ENCODE results near the gene MAG. TPM values are rescaled to one million over a fixed set of nuclear protein-coding genes. Genes with fewer than 3 reads are reported as not detected.

MAG gene
- total RNA-seq, 1 donor from 2014 or later, result not detected

DNA sequence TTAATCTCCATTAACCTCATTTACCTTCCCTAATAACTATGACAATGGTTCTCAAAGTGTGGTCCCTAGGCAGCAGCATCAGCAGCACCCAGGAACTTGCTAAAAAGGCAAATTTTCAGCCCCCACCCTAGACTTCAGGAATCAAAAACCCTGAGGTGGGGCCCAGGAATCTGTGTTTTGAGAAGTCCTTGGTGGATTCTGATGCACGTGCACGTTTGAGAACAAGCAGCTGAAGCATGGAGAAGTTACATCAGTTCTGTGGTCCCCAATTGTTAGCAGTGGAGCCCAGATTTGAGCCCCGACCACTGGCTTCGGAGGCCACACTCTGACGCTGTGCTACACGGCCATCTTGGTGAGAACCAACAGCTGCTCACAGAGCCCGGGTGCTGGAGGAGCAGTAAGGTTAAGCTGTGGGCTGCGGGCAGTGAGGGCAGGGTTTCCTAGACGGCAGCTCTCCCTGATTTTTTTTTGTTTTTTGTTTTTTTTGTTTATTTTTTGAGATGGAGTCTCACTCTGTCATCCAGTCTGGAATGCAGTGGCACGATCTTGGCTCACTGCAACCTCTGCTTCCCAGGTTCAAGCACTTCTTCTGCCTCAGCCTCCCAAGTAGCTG is 23.0 kb downstream of the MAG start:
- no peak for DNase-seq (ENCODE audit: low spot score)

DNA sequence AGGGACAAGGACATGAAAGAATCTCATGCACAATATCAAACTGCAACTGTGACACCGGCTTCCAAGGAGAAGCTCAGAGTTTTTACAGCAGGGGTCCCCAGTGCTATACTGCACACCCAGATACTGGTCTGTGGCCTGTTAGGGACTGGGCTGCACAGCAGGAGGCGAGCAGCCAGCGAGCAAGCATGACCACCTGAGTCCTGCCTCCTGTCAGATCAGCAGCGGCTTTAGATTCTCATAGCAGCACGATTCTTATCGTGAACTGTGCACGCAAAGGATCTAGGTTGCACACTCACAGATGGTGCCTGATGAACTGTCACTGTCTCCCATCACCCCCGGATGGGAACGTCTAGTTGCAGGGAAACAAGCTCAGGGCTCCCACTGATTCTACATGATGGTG is 23.9 kb downstream of the MAG start:
- no peak for DNase-seq (ENCODE audit: low spot score)

- DNase-seq (ENCODE audit: low spot score), result no peak
Measured at GRCh38 chr19:35316560-35316959, 24.6 kb downstream of the MAG start.

GRCh38 chr19:35317464-35318043 is 25.6 kb downstream of the MAG start:
- no peak for DNase-seq (ENCODE audit: low spot score)

DNA sequence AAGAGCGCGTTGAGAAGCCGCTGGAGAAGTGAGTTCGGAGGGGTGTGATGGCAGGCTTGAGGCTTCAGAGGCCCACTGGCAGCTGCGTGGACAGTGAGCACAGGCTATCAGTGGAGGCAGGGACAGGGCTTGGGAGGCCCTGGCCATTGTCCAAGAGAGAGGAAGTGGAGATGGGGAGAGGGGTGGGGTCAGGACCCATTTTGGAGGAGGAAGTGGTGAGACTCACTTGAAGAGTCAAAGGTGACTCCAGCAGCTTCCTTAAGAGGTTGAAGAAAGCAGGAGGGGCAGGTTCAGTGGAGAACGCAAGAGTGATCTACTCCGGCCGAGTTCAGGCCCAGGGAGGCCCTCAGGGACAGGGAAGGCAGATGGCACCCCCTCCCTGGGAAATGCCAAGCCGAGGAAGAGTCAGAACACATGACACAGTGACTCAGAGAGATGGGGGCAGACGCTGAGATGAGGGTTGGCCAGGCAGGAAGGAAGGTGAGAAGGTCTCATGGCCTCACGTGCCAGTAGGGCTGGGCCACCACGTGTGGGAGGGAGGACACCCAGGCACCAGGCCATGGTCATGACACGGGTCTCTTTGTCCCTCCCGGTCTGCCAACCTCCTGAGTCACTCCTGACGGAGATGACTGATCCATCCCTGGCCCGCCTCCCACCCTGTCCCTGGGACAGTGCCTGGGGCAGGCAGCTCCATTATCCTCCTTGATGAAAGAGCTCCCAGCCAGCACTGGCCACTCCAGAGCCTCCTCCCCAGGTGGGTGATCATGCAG is 26.9 kb downstream of the MAG start:
- no peak for DNase-seq (ENCODE audit: low spot score)

DNA sequence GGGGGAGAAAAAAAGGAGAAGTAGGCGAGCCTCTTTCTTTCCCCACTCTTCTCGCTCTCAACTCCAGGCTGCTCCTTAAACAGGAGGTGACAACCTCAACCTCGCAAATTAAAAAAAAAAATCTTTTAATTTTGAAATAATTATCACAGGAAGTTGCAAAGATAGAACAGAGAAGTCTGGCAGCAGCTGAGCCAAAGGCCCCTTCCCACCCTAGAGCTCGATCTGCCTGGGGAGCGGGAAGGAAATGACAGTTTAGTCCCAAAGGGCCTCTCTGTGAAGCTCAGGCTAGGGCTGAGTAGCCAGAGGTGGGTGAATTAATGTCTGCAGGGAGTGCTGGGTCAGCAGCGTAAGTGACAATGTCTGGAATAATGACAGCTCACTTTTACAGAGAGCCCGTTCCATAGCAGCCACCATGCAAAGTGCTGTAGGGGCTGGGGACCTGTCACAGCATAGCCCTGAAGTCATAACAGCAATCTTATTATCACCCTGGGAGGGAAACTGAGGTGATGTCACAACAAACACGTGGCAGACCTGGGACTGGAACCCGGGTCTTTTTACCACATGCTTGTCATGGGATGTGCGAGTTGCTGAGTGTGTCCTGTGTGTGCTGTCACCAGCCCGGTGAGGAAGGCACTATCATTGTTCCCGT is 28.2 kb downstream of the MAG start:
- no peak for DNase-seq (ENCODE audit: low spot score)

DNA sequence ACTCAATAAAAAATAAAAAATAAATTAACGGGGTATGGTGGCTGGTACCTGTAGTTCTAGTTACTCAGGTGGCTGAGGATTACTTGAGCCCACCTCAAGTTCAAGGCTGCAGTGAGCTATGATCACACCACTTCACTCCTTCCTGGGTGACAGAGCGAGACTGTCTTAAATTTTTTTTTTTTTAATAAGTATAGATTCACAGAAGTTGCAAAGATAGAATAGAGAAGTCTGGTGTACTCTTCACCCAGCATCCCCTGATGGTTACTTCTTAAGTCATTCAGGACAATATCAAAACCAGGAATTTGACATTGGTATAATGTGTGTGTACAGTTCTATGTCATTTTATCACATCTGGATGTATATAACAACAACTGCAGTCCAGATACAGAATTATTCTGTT is 29.3 kb downstream of the MAG start:
- DNase-seq (ENCODE audit: low spot score), result no peak

DNA sequence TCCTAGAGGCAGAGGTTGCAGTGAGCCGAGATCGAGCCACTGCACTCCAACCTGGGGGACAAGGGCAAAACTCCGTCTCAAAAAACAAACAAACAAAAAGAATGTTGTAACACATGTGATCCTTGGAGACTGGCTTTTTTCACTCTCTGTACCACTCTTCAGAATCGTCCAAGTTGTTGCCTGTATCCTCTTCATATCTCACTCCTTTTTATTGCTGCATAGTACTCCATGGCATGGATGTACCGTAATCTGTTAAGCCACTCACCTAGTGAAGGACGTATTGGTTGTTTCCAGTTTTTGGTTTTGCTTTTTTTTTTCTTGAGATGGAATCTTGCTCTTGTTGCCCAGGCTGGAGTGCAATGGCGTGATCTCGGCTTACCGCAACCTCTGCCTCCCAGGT is 30.1 kb downstream of the MAG start:
- no peak for DNase-seq (ENCODE audit: low spot score)

DNA sequence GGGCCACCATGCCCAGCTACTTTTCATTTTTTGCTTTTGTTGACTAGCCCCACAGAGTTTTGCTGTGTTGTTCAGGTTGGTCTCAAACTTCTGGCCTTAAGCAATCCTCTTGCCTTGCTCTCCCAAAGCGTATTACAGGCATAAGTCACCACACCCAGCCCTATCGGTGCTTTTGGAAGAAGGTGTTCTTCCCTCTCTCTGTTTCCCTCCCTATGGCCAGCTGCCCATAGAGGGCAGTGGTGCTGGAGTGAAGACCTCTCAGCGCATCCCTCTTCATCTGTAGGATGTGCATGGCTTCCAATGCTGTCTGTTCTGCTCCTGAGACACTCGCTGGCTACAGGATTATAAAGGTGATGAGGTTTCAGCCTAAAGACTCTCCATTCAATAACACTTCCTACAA is 35.7 kb downstream of the MAG start:
- no peak for DNase-seq (ENCODE audit: low spot score)

DNA sequence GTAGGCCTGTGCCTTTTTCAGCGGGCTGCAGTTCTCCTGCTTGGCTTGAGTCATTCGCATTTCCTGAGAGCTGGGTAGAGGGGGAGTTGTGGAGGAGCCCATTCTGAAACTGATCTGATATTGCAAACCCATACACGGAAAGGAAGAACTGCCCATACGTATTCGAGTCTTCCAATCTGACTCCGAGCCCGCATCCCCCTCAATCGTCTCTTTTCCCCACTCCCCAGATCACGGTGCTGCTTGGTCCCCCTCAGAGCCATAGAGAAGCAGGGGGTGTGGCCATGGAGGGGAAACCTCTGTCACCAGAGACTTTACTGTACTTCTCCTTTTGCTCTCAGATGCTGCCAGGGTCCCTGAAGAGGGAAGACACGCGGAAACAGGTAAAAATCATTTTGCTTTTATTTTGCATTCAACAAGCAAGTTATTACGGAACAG is 36.9 kb downstream of the MAG start, which contains the start of gene CD22:
TSS of gene CD22 (plus strand) at position 337 of the 435 bp plus-strand sequence. CDS start 2,854 bp downstream, outside the sequence.
- DNase-seq (ENCODE audit: low spot score), result no peak

DNA sequence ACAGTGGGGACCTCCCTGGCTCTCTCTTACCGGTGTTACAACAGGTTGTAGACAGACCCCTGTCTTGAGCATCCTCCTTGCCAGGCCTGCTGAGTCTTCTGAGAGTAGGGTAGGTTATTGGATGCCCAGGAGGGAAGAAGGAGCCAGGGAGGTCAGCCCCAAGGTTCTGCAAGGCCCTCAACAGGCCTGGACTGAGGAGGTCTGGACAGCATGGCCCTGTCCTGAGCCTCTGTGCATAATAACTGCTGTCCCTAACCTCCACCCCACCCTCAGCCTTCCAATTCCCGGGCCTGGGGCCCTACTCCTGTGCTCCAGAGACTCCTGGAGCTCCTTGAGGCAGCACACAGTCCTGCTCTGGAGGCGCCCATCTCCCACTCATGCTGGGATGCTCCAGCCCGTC is 37.4 kb downstream of the MAG start:
- DNase-seq (ENCODE audit: low spot score), result no peak

DNA sequence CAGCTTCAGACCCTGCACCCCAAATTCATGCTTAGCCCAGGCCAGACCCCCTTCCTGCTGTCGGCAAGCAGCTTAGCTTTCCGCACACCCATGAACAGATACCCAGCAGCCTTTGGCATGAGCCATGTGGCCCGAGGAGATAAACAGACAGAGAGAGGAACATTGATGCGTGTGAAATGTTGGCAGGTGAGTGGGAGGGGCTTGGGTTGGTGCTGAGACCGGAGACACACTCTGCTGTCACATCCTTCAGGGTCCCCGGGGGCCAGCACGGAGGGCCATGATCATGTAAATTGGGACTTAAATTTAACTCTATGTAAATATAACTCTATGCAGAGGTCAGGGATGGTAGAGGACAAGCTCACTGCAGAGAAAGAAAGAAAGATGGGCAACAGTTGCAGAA is 38.5 kb downstream of the MAG start:
- no peak for DNase-seq (ENCODE audit: low spot score)

DNA sequence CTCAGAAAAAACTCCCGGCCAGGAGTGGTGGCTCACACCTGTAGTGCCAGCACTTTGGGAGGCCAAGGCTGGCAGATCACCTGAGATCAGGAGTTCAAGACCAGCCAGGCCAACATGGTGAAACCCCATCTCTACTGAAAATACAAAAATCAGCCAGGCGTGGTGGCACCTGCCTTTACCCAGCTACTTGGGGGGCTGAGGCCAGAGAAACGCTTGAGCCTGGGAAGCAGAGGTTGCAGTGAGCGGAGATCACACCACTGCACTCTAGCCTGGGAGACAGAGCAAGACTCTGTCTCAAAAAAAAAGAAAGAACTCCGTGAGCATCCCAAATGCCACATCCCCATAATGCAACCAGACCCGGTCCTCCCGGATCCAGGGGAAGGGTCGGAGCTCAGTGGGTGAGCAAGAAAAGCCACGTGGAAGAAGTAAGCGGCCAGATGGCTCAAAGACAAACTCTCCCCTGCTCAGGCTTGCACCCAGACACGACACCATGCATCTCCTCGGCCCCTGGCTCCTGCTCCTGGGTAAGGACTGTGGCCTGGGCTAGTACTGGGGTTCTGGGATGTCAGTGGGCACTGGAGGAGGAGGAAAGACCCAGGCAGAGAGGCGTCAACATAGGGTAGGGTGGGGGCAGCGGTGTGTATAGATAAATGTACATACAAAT is 39.7 kb downstream of the MAG start:
- DNase-seq (ENCODE audit: low spot score), result no peak

GRCh38 chr19:35332817-35333216 is 40.9 kb downstream of the MAG start:
- no peak for DNase-seq (ENCODE audit: low spot score)

DNA sequence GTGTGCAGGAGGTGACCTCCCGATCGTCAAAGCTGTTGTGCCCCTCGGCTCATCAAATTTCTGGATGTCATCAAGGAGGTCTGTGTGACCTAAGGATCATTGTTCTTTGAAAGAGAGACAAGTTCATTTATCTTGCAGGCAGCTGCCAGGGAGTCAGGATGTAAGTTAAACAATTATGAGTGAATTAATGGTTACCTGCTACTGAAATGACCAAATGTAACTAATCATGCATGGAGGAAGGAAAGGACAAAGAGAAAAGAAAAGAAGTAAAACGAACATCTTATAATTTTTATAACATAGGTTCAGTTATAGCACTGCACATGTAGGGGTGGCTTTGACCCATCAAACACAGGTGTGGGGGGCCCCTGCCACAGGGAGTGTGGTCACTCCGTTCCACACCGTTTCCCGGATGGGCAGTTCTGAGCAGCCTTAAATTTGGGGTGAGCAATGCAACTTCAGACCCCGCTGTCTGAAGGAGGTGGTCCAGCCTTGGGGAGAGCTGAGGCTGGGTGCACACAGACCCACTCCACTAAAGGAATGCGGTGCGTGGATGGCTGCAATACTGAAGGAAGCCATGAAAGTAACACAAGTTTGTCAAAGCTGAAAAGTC is 42.3 kb downstream of the MAG start:
- DNase-seq (ENCODE audit: low spot score), result no peak

DNA sequence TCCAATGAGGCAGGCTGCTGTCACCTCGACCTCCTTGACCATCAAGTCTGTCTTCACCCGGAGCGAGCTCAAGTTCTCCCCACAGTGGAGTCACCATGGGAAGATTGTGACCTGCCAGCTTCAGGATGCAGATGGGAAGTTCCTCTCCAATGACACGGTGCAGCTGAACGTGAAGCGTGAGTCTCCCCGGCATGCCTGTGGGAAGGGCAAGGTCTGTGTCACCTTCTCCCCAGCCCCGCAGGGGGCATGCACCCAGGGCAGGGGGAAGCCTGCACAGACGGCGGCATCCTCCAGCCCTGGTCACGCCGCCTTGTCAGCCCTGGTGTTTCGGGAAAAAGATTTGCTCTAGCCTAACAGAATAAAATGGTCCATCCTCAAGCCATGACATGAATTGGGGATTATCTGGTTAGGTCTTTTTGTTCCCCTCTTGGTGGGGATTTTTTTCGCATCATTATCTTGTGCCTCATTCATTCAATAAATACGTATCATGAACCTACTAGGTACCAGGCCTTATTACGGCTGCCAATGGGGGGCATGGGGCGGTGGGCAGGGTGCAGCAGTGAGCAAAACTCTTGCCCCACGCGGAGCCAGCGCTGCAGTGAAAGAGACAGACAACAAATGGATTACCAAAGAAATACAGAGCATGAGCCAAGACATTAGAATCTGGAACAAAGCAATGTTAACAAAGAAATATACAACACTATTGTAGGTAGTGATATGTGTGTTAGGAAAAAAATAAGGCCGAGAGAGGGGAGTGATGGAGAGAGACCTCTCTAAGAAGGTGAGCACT is 44.4 kb downstream of the MAG start:
- no peak for DNase-seq (ENCODE audit: low spot score)

DNA sequence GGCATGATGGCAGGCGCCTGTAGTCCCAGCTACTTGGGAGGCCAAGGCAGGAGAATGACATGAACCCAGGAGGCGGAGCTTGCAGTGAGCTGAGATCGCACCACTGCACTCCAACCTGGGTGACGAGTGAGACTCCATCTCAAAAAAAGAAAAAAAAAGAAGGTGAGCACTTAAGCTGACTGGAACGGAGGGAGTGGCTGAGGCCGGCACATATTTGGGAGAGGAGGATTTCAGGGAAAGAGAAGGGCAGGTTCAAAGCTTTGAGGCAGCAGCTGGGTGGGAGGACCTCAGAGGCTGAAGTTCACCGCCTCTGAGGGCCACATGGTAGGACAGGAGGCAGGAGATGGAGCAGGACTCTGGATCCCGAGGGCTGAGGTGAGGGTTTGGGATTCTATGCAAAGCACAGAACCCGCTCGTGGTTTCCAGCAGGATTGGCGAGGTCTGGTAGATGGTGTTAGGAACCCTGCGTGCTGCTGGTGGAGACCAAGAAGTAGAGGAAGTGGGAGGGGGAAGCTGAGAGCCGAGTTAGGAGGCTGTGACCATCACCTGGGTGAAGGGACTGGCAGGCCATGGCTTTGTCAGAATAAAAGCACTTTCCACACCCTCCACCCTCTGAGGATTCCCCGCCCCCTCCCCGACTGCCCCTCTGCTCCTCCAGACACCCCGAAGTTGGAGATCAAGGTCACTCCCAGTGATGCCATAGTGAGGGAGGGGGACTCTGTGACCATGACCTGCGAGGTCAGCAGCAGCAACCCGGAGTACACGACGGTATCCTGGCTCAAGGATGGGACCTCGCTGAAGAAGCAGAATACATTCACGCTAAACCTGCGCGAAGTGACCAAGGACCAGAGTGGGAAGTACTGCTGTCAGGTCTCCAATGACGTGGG is 45.4 kb downstream of the MAG start:
- DNase-seq (ENCODE audit: low spot score), result no peak

GRCh38 chr19:35337984-35338296 is 46.0 kb downstream of the MAG start:
- no peak for DNase-seq (ENCODE audit: low spot score)

GRCh38 chr19:35340431-35340830 is 48.5 kb downstream of the MAG start:
- DNase-seq (ENCODE audit: low spot score), result no peak

DNA sequence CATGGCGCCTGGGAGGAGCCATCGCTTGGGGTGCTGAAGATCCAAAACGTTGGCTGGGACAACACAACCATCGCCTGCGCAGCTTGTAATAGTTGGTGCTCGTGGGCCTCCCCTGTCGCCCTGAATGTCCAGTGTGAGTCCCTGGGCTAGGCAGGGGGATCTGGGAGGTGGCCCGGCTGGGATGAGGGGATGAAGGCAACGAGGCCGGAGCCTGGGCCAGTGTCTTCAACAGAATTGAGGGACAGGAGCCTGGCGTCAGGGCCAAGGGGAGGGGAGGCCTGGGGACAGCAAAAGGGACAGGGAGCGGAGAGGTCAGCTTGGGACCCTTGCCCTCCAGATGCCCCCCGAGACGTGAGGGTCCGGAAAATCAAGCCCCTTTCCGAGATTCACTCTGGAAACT is 49.0 kb downstream of the MAG start:
- no peak for DNase-seq (ENCODE audit: low spot score)
